Testis (tissue), 2 donors: ENCODE measurements around the gene DNAH12.

Experiments
- CTCF ChIP-seq, 3 experiments: fragments of 450-650 bp in 2 of 3; fragments of 200-600 bp in 1 of 3; sonication (generic) in 1 of 3; IDR thresholded peaks; one replicate each; pipeline ENCODE4 v1.5.1; 2016 to 2019; ENCODE audit warnings: antibody characterized with exemption in 3 of 3, mild to moderate bottlenecking in 2 of 3, moderate library complexity in 1 of 3
- POLR2A ChIP-seq: fragments of 450-650 bp; IDR thresholded peaks from one replicate; pipeline ENCODE4 v1.6.1; 2017; ENCODE audit warnings: antibody characterized with exemption, mild to moderate bottlenecking, moderate library complexity

GRCh38 chr3:57335283-57335938 is 208.7 kb downstream of the DNAH12 start:
- no peak for TF ChIP-seq CTCF (IDR thresholded peaks at IDR 0.05)
- no peak for TF ChIP-seq POLR2A
